Glutamatergic neuron (in vitro differentiated cells): Measurements from ENCODE around the gene OR8J3. TPM values are rescaled to one million over a fixed set of nuclear protein-coding genes. Genes with fewer than 3 reads are reported as not detected.
"Not testable (repeated sequence)": the region's sequence is repeated elsewhere in the genome, so short reads cannot be mapped to it uniquely, and the experiment has no call there.

Experiments
- DNase-seq: peaks from one replicate; pipeline ENCODE4 v3.0.0; 2022
- H3K27ac Mint-ChIP-seq: one replicate; pipeline ENCODE4 v1.8.0; 2020; ENCODE audit warnings: mild to moderate bottlenecking, mixed read lengths, inconsistent platforms; ENCODE audit not compliant: unreplicated experiment
- H3K27me3 Mint-ChIP-seq: one replicate; pipeline ENCODE4 v1.8.0; 2020; ENCODE audit warnings: mild to moderate bottlenecking, moderate library complexity, mixed read lengths, inconsistent platforms; ENCODE audit not compliant: unreplicated experiment
- H3K36me3 Mint-ChIP-seq: one replicate; pipeline ENCODE4 v1.8.0; 2020; ENCODE audit warnings: mild to moderate bottlenecking, mixed read lengths, inconsistent platforms; ENCODE audit not compliant: unreplicated experiment
- H3K4me1 Mint-ChIP-seq: one replicate; pipeline ENCODE4 v1.8.0; 2020; ENCODE audit warnings: mild to moderate bottlenecking, low read depth, mixed read lengths, inconsistent platforms; ENCODE audit not compliant: unreplicated experiment
- H3K4me3 Mint-ChIP-seq: one replicate; pipeline ENCODE4 v1.8.0; 2020; ENCODE audit warnings: mild to moderate bottlenecking, mixed read lengths, inconsistent platforms; ENCODE audit not compliant: unreplicated experiment
- H3K9me3 Mint-ChIP-seq: one replicate; pipeline ENCODE4 v1.8.0; 2020; ENCODE audit warnings: mild to moderate bottlenecking, moderate library complexity, mixed read lengths, inconsistent platforms; ENCODE audit not compliant: unreplicated experiment
- total RNA-seq: library from RNA; stranded (reverse); fragmentation: NEBNext Ultra II Directional; extraction: Animal tissue kit (Norgen Biotek cat#: 25700); gene quantifications from one replicate; pipeline ENCODE4 v1.2.1, GENCODE V29; 2021; ENCODE audit not compliant: unreplicated experiment
- TF ChIP-seq, protein P1 (sequence below): fragments of 200-600 bp; sonication (generic); IDR thresholded peaks from one replicate; pipeline ENCODE4 v1.5.0; 2021; ENCODE audit not compliant: partially characterized antibody, unreplicated experiment

OR8J3 gene
- total RNA-seq, 1 donor from 2014 or later: not detected

DNA sequence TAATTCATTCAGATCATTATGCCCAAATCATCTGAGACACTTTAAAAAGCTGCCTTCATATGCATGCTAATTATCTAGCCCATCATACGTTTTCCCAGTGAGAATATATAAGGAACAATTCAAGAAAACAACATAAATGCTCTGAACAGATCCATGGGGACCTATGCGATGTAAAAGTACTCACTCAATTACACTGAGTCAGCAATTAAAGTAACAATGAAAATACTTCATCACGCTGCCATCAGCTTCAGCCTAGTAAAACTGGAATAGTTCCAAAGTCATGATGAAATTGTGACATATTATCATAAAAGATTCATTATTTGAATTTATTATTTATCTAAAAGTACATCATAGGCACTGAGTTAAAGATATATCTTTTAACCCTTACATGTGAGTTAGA lies 23.8 kb upstream of the OR8J3 start:
- Mint-ChIP-seq H3K27ac (no peak overlapping the region), H3K4me3 (no peak overlapping the region), H3K4me1 (no peaks in the 10 kb centered on the region), H3K9me3 (peaks cover 1% of the 10 kb centered on the region), H3K27me3 (no peaks in the 10 kb centered on the region), H3K36me3 (no peaks in the 10 kb centered on the region)
- TF ChIP-seq, protein P1, sequence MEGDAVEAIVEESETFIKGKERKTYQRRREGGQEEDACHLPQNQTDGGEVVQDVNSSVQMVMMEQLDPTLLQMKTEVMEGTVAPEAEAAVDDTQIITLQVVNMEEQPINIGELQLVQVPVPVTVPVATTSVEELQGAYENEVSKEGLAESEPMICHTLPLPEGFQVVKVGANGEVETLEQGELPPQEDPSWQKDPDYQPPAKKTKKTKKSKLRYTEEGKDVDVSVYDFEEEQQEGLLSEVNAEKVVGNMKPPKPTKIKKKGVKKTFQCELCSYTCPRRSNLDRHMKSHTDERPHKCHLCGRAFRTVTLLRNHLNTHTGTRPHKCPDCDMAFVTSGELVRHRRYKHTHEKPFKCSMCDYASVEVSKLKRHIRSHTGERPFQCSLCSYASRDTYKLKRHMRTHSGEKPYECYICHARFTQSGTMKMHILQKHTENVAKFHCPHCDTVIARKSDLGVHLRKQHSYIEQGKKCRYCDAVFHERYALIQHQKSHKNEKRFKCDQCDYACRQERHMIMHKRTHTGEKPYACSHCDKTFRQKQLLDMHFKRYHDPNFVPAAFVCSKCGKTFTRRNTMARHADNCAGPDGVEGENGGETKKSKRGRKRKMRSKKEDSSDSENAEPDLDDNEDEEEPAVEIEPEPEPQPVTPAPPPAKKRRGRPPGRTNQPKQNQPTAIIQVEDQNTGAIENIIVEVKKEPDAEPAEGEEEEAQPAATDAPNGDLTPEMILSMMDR: no peak
- DNase-seq: no peak

DNA sequence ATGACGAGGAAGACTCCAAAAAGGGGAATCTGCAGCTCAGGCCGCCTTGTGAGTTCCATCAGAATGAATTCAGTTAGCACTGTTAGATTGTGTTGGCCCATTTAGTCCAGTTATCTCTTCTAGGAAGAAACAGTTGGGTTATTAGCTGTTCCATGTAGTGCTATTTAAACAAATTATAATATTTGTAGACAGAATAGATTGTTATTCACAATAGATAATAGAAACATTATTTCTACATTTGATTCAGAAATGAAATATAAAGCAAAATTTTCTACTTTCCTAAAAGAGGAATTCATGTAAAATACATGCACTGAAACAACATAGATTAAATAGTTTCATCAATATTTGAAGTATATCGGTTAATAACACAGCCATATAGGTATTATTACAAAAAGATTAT lies 20.2 kb upstream of the OR8J3 start, which contains the start of gene OR8K5:
Gene OR8K5, minus strand, starts transcription at position 101 of the 400 bp plus-strand sequence. Its CDS starts 0 bp downstream, at position 101.
- TF ChIP-seq, protein P1: no peak
- no peak within 1 kb of the TSS for H3K27ac Mint-ChIP-seq
- H3K4me3 Mint-ChIP-seq: no peak within 1 kb of the TSS
- peaks cover 1% of the 10 kb centered on the region for H3K9me3 Mint-ChIP-seq
- no peaks in the 10 kb centered on the region for H3K36me3 Mint-ChIP-seq
- H3K27me3 Mint-ChIP-seq: no peaks in the 10 kb centered on the region
- no peak for DNase-seq
- H3K4me1 Mint-ChIP-seq: no peaks in the 10 kb centered on the region

- TF ChIP-seq, protein P1: no peak
- Mint-ChIP-seq H3K27ac (no peak overlapping the region), H3K27me3 (peaks cover 2% of the 10 kb centered on the region), H3K4me1 (no peaks in the 10 kb centered on the region), H3K36me3 (peaks cover 4% of the 10 kb centered on the region), H3K4me3 (no peak overlapping the region), H3K9me3 (peaks cover 5% of the 10 kb centered on the region)
- DNase-seq: no peak
Observed at GRCh38 chr11:56152333-56152732, 12.3 kb upstream of the OR8J3 start.

DNA sequence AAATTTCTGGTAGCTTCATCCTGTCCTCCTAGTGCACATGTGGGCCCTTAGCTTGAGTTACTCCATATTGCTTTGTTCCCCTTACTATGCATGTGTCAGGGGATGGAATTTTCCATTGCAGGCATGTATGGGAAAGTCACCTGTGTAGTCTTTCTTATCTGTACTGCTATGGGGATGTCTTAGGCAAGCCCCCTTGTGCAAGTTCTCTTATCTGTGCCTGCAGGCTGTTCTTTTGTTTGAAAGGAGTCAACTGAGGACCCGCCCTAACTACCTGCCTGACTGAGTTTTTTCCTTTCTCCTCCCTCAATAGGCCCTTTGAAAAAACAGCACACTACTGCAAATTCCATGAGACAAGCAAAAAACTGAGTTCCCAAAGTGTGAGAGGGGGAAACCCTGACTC lies 11.4 kb upstream of the OR8J3 start:
- no peak overlapping the region for H3K27ac Mint-ChIP-seq
- no peak overlapping the region for H3K4me3 Mint-ChIP-seq
- no peak for DNase-seq
- peaks cover 4% of the 10 kb centered on the region for H3K36me3 Mint-ChIP-seq
- peaks cover 5% of the 10 kb centered on the region for H3K9me3 Mint-ChIP-seq
- no peaks in the 10 kb centered on the region for H3K4me1 Mint-ChIP-seq
- peaks cover 2% of the 10 kb centered on the region for H3K27me3 Mint-ChIP-seq
- TF ChIP-seq, protein P1: no peak

GRCh38 chr11:56143681-56144080 lies 3.7 kb upstream of the OR8J3 start:
- not testable (repeated sequence) for H3K4me1 Mint-ChIP-seq, H3K27ac Mint-ChIP-seq, H3K9me3 Mint-ChIP-seq, H3K4me3 Mint-ChIP-seq, H3K36me3 Mint-ChIP-seq, H3K27me3 Mint-ChIP-seq, DNase-seq
